Measurements from ENCODE around the gene DLGAP1. TPM values are rescaled to one million over a fixed set of nuclear protein-coding genes. Genes with fewer than 3 reads are reported as not detected.
"Not testable (repeated sequence)": the region's sequence is repeated elsewhere in the genome, so short reads cannot be mapped to it uniquely, and the experiment has no call there.

Gene DLGAP1
- total RNA-seq, 1 donor from 2014 or later: 13.6 TPM

GRCh38 chr18:4309227-4309626 lies 145.9 kb downstream of the DLGAP1 start:
- no peak overlapping the region for H3K27ac Mint-ChIP-seq (ENCODE audit: unreplicated experiment)
- H3K4me3 Mint-ChIP-seq (ENCODE audit: unreplicated experiment): no peak overlapping the region
- DNase-seq: no peak
- no peaks in the 10 kb centered on the region for H3K9me3 Mint-ChIP-seq (ENCODE audit: unreplicated experiment)
- H3K36me3 Mint-ChIP-seq (ENCODE audit: unreplicated experiment): no peaks in the 10 kb centered on the region
- peaks cover 2% of the 10 kb centered on the region for H3K27me3 Mint-ChIP-seq (ENCODE audit: unreplicated experiment)
- H3K4me1 Mint-ChIP-seq (ENCODE audit: low read depth, unreplicated experiment): peaks cover 4% of the 10 kb centered on the region
- no peak for TF ChIP-seq CTCF (IDR thresholded peaks at IDR 0.05; ENCODE audit: partially characterized antibody, unreplicated experiment)

- TF ChIP-seq CTCF (IDR thresholded peaks at IDR 0.05; ENCODE audit: partially characterized antibody, unreplicated experiment): no peak
- no peak overlapping the region for H3K4me3 Mint-ChIP-seq (ENCODE audit: unreplicated experiment)
- no peaks in the 10 kb centered on the region for H3K36me3 Mint-ChIP-seq (ENCODE audit: unreplicated experiment)
- H3K27me3 Mint-ChIP-seq (ENCODE audit: unreplicated experiment): peaks cover 2% of the 10 kb centered on the region
- H3K27ac Mint-ChIP-seq (ENCODE audit: unreplicated experiment): no peak overlapping the region
- H3K4me1 Mint-ChIP-seq (ENCODE audit: low read depth, unreplicated experiment): peaks cover 1% of the 10 kb centered on the region
- no peaks in the 10 kb centered on the region for H3K9me3 Mint-ChIP-seq (ENCODE audit: unreplicated experiment)
- no peak for DNase-seq
Observed at GRCh38 chr18:4308576-4308975, 146.5 kb downstream of the DLGAP1 start.

- no peak for TF ChIP-seq CTCF (IDR thresholded peaks at IDR 0.05; ENCODE audit: partially characterized antibody, unreplicated experiment)
- H3K4me1 Mint-ChIP-seq (ENCODE audit: low read depth, unreplicated experiment): no peaks in the 10 kb centered on the region
- H3K9me3 Mint-ChIP-seq (ENCODE audit: unreplicated experiment): no peaks in the 10 kb centered on the region
Observed at GRCh38 chr18:4299395-4299794, 155.7 kb downstream of the DLGAP1 start.

GRCh38 chr18:4293337-4293736 lies 161.8 kb downstream of the DLGAP1 start:
- Mint-ChIP-seq H3K36me3 (ENCODE audit: unreplicated experiment) (no peaks in the 10 kb centered on the region), H3K27me3 (ENCODE audit: unreplicated experiment) (no peaks in the 10 kb centered on the region)

More at GRCh38 chr18:4299395-4299794, 155.7 kb downstream of the DLGAP1 start:
- Mint-ChIP-seq H3K27me3 (ENCODE audit: unreplicated experiment) (no peaks in the 10 kb centered on the region), H3K36me3 (ENCODE audit: unreplicated experiment) (no peaks in the 10 kb centered on the region), H3K27ac (ENCODE audit: unreplicated experiment) (no peak overlapping the region), H3K4me3 (ENCODE audit: unreplicated experiment) (no peak overlapping the region)
- no peak for DNase-seq

GRCh38 chr18:4292696-4293095 lies 162.4 kb downstream of the DLGAP1 start:
- no peak for TF ChIP-seq CTCF (IDR thresholded peaks at IDR 0.05; ENCODE audit: partially characterized antibody, unreplicated experiment)
- no peak for DNase-seq
- Mint-ChIP-seq H3K36me3 (ENCODE audit: unreplicated experiment) (no peaks in the 10 kb centered on the region), H3K27me3 (ENCODE audit: unreplicated experiment) (no peaks in the 10 kb centered on the region), H3K27ac (ENCODE audit: unreplicated experiment) (no peak overlapping the region), H3K4me3 (ENCODE audit: unreplicated experiment) (no peak overlapping the region), H3K4me1 (ENCODE audit: low read depth, unreplicated experiment) (no peaks in the 10 kb centered on the region), H3K9me3 (ENCODE audit: unreplicated experiment) (no peaks in the 10 kb centered on the region)

More at GRCh38 chr18:4293337-4293736, 161.8 kb downstream of the DLGAP1 start:
- DNase-seq: no peak
- no peaks in the 10 kb centered on the region for H3K4me1 Mint-ChIP-seq (ENCODE audit: low read depth, unreplicated experiment)
- no peak overlapping the region for H3K4me3 Mint-ChIP-seq (ENCODE audit: unreplicated experiment)
- no peak for TF ChIP-seq CTCF (IDR thresholded peaks at IDR 0.05; ENCODE audit: partially characterized antibody, unreplicated experiment)
- no peaks in the 10 kb centered on the region for H3K9me3 Mint-ChIP-seq (ENCODE audit: unreplicated experiment)
- no peak overlapping the region for H3K27ac Mint-ChIP-seq (ENCODE audit: unreplicated experiment)

GRCh38 chr18:4287340-4287739 lies 167.8 kb downstream of the DLGAP1 start:
- not testable (repeated sequence) for H3K36me3 Mint-ChIP-seq (ENCODE audit: unreplicated experiment); H3K4me1 Mint-ChIP-seq (ENCODE audit: low read depth, unreplicated experiment); H3K9me3 Mint-ChIP-seq (ENCODE audit: unreplicated experiment); H3K4me3 Mint-ChIP-seq (ENCODE audit: unreplicated experiment); H3K27ac Mint-ChIP-seq (ENCODE audit: unreplicated experiment); DNase-seq; H3K27me3 Mint-ChIP-seq (ENCODE audit: unreplicated experiment)
